HG02678 (cell line): ENCODE data around the gene APOL3.
"Not testable (repeated sequence)": the region's sequence is repeated elsewhere in the genome, so short reads cannot be mapped to it uniquely, and the experiment has no call there.

ENCODE experiments used
- ATAC-seq: cut with Tn5 transposase; IDR thresholded peaks from one replicate; pipeline ENCODE4 v1.9.1; 2021; ENCODE audit warnings: mild to moderate bottlenecking, moderate library complexity; ENCODE audit not compliant: unreplicated experiment

APOL3 gene

GRCh38 chr22:36162127-36163034 lies 1.8 kb upstream of the APOL3 start:
- peak; percentile 50 for ATAC-seq

DNA sequence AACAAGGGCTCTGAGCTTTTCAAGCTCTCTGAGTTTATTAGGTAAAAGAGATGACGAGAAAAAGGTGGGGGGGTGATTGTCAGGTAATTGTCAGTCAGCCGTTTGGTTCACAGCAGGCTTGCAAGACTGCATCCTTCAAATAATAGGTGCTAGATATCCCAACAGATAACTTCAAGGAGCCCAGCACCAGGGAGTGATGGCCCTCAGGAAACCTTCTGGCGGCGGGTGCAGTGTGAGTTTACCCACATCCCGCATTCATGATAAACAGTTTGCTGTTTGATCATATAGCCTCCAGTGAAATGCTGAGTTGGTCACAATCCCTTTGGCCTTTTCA lies 1.2 kb upstream of the APOL3 start:
- ATAC-seq, result not testable (repeated sequence)

GRCh38 chr22:36156515-36157419 lies 3.8 kb downstream of the APOL3 start:
- no peak for ATAC-seq

GRCh38 chr22:36156119-36156514 lies 4.4 kb downstream of the APOL3 start:
- ATAC-seq, result no peak

DNA sequence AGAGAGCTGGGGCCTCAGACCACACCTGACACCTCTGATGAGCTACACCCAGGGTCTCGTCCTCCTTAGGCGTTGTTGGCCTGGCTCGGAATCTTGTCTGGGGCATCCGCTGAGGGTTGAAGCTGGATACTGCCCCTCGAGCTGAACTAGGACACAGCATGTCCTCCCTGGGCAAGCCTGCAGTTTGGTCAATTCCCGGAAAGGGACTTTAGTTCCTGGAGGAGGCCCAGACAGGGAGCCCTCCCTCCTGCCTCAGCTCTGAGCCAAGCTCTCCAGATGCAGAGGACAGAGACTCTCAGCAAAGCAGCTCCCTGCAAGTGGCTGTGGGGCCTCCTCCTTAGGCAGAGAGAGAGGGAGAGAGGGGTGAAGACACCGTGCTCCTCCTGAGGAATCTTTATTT lies 4.9 kb downstream of the APOL3 start:
- no peak for ATAC-seq

- ATAC-seq, result no peak
Measured at GRCh38 chr22:36154423-36154945, 6.1 kb downstream of the APOL3 start.

DNA sequence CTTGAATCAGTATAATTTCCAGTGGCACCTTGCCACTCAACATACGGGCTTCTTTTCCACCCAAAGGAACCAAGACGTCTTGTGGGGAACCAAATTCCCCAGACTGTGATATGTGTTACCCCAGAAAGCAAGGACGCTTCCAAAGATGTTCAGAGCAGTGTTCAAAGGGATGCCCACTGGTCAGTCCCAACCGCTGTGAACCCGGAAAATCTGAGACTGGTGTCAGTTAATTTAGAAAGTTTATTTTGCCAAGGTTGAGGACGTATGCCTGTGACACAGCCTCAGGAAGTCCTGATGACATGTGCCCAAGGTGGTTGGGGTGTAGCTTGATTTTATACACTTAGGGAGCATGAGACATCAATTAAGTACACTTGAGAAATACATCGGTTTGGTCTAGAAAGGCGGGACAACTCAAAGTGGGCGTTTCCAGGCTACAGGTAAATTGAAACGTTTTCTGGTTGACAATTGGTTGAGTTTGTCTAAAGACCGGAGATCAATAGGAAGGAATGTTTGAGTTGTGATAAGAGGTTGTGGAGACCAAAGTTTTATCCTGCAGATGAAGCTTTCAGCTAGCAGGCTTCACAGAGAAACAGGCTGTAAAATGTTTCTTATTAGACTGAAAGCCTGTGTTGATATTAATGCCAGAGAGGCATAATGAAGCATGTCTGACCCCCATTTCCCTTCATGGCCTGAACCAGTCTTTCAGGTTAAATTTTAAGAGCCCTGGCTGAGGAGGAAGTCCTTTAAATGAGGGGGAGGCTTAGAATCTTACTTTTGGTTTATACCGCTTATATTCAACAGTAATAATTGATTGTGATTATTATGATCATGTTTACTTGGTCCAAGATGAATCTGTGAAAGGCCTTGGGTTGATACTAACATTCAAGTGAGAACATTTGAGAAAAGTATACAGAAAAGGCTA lies 6.8 kb downstream of the APOL3 start:
- no peak for ATAC-seq

DNA sequence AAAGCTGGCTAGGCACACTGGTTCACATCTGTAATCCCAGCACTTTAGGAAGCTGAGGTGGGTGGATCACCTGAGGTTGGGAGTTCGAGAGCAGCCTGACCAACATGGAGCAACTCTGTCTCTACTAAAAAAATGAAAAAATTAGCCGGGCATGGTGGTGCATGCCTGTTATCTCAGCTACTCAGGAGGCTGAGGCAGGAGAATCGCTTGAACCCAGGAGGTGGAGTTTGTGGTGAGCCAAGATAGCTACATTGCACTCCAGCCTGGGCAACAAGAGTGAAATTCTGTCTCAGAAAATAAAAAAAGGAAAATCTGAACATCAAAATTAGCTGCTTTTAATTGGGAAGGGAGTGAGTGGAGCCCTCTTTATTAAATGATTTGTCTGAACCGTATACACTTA lies 7.7 kb downstream of the APOL3 start:
- ATAC-seq, result not testable (repeated sequence)

DNA sequence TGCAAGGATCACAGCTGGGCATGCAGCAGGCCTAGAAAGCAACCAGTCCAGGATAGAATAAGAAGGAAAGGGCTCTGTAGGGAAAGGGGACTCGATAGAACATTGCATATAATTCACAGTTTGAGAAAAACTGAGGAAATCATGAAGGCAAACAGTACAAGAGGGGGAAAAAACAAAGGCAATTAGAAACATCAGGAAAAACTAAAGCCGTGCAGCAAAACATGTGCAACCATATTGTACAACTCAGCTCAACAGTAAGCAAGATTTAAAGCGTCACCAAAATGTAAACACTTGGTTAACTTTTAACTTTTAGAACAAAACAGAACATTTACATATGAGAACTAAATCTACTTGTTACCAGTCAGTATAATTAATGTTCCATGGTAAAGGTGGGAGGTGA lies 8.5 kb downstream of the APOL3 start:
- no peak for ATAC-seq

- no peak for ATAC-seq
Measured at GRCh38 chr22:36151006-36151595, 9.5 kb downstream of the APOL3 start.

GRCh38 chr22:36149441-36149840 lies 11.1 kb downstream of the APOL3 start:
- no peak for ATAC-seq

DNA sequence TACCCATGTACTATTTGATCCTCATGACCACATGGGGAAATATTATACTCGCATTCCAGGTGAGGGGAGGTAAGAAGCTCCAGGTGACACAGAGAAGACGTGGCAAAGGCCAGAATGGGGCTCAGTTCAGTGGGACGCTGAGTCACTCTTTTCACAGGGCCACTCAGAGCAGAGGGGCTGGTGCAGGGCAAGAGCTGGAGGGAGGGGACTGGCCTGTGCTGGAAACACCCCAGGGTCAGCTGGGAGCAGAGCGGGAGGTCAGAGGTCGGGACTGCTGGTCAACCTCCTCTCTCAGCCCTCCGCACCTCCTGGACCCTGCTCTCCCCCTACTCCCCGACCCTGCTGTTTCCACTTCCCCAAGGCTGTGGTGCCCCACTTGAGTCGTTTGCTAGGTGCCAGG lies 12.1 kb downstream of the APOL3 start:
- no peak for ATAC-seq

DNA sequence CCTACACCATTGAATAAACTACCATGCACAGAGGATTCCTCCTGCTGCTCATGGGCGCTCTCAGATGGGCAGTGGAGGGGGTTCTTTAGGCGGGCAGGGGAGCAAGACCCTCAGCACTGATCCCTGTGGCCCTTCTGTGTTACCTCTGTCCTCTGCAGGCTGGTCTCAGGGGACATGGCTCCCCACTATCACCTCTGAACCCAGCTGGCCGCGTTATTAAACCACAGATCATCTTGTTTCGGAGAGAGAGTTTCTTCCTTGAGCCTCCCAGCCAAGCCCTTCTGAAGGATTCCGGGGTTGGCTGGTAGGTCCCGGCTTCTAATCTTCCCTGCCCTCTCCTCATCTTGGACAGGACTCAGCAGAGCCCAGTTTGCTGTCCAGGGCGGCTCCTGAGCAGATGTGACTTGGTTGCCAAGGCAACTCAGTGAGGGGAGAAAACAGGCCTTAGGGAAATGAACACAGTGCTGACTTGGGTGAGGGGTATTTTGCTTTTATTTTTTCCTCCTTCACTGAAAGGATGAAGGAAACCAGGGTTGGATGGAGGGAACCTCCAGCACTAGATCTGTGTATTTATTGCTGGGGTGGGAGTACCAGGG lies 13.3 kb downstream of the APOL3 start:
- ATAC-seq, result no peak

DNA sequence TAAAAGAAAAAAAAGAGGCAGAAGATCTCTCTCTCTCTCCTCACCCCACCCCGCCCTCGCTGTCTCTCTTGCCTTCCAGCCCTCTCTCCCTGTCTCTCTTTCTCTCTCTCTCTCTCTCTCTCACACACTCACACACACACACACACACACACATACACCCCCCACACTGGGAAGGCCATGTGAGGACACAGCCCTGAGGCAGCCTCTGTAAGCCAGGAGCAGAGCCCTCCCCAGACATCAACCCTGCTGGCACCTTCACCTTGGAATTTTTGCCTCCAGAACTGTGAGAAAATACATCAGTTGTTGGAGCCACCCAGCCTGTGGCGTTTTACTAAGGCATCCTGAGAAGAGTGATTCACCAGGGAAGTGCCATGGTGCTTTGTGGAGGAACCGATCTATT lies 14.7 kb downstream of the APOL3 start:
- no peak for ATAC-seq

DNA sequence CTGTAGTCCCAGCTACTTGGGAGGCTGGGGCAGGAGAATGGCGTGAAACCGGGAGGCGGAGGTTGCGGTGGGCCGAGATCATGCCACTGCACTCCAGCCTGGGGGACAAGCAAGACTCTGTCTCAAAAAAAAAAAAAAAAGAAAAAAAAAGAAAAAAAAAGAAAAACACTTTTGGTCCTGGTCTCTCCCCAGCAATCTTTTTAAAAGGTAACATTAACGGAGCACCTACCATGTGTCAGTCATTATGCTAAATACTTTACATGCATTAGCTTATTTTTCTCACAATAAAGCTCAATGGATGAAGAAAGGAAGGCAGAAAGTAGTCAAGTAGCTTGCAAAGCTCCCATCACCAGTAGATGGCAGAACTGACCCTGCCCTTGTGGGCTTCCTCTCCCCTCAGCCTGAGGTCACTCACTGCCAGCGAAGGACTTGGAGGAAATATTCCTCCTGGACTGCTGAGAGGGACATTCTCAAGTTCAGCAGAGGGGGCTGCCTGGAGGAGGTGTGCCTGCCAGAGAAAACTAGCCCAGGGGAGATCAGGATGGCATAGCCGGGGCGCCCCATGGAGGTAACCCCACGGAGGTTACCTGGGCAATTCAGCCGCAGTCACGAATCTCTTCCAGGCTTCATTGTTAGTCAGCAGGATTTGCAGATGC lies 15.5 kb downstream of the APOL3 start:
- no peak for ATAC-seq

DNA sequence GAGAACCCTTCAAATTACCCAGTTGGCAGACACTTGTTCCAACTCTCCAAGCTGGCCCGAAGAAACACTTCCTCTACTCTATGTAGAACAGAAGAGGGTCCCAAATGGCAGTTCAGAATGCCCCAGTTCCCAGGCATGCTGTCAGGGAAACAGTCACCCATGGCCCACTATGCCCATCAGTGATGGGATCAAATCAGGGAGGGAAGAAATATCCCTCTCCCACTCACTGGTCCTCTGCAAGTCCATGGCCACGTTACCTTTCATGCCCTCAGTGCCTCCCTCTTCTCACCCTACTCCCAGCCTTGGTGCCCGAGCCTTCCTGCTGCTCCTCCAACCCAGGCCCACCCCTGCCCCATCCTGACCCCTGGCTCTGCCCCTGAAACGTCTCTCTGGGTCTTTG lies 16.6 kb downstream of the APOL3 start:
- no peak for ATAC-seq

GRCh38 chr22:36143066-36143815 lies 17.3 kb downstream of the APOL3 start:
- no peak for ATAC-seq

- no peak for ATAC-seq
Measured at GRCh38 chr22:36141481-36141880, 19.1 kb downstream of the APOL3 start.

DNA sequence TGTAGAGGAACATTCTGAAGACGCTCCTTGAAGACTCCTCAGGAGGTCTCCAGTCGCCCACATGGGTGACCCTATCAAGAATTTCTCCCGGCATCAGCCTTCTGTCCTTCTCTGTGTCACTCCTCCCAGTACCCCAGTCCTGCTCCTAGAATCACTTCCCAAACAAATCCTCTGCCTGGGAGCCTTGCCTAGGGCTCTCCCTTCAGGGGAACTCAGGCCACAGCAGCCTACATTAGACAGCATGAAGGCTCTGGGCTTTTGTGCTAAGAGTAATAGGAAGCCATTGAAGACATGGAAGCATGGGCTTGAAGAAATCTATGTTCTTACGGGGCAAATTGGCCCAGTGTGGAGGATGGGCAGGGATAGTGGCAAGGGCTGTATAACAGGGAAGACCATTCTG lies 21.8 kb downstream of the APOL3 start:
- ATAC-seq, result not testable (repeated sequence)
